Central memory CD4-positive, alpha-beta T cell (primary cell): ENCODE data around the gene MYB.
"Not testable (repeated sequence)": the region's sequence is repeated elsewhere in the genome, so short reads cannot be mapped to it uniquely, and the experiment has no call there.

Experiments used
- DNase-seq: peaks from one replicate; pipeline ENCODE4 v3.0.0; 2022

Gene MYB

DNA sequence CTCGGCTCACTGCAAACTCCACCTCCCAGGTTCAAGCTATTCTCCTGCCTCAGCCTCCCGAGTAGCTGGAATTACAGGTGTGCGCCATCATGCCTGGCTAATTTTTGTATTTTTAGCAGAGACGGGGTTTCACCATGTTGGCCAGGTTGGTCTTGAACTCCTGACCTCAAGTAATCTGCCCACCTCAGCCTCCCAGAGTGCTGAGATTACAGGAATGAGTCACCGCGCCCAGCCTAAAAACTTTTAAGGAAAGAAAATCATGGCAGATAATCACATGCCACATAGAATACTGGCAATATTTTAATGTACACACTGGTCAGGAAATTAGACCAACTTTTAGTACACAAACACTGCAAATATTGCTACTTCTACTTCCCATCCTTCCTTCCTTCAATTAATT, 16.7 kb upstream of the MYB start:
- not testable (repeated sequence) for DNase-seq

DNA sequence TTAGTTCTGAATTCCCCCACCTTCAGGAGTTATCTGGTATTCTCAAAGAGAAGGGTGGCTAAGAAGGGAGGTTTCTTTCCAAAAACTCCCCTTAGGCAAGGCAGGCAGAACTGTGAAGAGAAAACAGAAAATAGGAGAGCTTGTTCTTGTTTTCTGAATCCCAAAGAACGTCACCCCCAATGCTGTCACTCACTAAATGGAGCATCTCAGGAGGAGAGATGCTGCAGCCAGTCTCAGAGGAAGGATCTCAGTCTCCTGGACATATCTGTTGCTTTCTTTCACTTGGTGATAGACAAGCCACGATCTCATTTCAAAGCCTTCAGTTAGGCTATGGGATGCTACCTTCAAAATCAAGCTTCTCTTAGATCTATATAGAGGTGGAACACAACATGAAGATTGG, 16.1 kb upstream of the MYB start:
- DNase-seq, result no peak

DNA sequence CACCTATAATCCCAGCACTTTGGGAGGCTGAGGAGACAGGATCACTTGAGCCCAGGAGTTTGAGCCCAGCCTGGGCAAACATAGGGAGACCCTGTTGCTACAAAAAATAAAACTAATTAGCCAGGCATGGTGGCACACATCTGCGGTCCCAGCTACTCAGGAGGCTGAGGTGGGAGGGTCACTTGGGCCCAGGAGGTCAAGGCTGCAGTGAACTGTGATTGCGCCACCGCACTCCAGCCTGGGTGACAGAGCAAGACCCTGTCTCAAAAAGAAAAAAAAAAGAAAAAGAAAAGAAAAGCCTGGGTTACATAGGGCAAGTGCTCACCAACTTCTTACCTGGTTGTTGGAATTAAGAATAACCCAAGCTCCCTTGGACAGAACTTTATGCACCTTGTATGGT, 14.6 kb upstream of the MYB start:
- no peak for DNase-seq

DNA sequence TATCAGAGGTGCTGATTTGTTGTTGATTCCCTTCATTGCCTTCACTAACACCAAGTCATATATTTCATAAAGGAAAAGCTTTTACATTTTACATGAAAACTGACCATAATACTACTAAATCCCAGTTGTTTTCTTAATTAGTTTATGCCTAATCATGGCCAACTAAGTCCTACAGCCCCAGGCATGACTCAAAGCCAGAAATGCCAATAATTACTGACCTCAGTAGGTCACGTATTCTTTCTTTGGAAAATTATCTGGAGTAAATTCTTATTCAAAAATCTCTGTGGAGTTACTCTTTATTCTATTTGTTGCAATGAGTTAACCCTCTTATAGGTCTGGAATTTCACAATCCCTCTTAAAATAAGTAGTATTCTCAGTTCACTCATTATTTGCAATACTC, 13.5 kb upstream of the MYB start:
- no peak for DNase-seq

DNA sequence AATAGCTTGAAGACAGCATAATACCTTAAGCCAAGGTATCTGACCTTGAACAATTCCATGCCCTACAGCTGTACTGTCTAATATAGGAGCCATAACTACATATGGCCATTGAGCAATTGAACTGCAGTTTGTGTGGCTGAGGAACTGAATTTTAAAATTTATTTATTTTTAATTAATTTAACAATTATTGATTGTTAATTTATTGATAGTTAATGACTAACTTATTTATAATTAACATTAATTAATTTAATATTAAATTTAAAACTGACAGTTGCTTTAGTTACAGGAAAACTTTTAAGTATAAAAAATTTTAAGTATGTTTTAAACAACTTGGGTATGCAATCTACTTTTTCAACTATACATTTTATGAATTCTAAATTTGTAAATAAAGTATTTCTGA, 12.3 kb upstream of the MYB start:
- DNase-seq, result no peak

DNA sequence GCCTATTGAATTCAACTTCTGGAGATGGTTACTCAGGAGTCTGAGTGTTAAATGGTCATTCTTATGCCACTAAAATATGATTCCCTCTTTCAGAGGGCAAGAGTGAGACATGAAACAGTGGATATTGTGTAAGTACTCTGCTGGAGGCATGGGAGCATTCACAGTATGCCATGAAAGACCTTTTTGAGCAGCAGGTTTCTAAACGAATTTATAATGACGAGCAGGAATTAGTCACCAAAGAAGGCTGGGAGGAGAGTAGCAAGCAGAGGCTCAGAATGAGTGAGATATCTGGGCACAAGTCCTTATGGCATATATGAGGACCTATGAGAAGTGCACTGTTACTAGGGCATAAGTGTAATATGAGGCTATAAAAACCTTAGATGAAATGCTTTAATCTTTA, 10.9 kb upstream of the MYB start:
- DNase-seq, result no peak

DNA sequence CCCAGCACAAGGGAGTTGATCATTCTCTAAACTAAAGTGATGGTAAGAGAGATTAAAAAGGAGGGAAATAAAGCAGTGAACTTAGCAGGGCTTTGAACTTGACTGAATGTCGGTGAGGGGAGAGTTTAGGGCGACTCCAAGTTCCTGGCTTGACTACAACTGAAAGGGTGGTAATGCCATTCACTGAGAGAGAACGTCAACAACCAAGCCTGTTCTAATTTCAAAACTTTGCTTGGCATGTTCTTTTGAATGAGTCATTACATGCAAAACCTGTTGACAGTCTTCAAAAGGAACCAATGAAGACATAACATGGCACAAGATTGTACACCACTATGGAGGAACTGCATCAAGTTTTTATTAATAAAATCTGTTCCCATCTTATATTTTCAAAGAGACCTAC, 10.3 kb upstream of the MYB start:
- no peak for DNase-seq

DNA sequence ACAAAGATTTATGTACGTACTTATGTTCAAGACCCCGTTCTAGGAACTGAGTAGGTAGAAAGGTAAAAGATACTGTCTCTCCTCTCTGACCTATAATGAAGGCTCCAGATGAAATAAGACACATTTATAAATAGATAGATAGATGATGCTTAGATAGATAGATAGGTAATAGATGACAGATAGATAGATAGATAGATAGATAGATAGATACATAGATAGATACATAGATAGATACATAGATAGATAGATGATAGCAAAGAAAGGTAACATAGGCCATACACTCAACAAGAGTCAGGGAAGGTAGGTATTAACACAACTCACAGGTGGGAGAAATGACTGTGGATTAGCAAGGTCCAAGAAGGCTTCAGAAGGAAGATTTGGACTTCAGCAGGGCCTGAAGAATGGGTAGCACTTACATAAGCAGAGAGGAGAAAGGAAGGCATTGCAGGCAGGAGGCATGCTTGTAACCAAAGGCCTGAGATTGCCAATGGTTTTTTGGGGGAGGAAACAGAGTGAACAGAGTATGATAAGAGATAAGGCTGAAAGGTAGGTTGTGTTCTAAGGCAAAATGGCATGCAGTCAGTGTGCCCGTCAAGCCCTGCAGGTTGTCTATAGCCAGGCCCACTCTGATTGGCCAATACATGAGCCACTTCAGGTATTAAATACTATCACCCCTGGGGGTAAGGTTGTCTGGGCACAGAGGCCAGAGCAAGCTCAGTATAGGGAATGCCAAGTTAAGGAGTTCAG, 7.7 kb upstream of the MYB start:
- DNase-seq, result no peak

DNA sequence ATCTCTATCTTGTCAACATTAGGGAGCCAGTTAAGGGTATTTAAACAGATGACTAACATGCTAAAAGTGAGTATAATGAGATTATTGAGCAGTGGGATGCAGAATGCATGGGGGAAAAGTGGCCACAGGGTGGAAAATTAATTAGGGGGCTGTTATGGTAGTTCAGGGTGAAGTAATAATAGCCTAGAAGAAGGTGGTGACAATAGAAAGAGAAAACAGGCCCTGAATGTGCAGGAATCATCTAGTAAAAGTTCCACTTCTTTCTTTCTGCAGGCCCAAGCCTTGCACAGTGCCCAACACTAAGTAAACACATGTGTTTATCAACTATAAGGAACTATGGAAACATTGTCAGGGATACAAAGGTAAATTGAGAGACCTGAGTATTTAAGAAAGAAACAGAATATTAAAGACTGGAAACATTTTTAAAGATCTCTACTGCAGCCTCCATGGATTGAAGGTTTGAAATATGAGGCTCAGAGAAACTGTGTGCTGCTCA, 7.1 kb upstream of the MYB start:
- DNase-seq, result no peak

DNA sequence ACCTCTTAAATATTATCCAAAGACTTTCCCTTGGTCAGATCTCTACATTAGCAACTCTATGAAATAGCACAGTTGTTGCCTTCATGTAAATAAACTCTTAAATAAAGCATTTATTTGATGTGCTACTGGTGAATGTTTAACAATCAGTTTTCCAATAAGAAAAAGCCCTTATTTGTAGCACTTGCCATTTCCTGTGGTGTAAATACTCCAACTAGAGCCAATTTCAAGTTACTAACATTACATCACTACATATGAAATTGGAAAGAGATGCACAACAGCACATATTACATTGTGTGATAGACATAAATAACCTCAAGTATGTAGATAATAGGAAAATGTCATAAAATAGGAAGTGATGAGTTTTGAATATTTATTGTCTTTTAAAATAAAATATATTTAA, 5.0 kb upstream of the MYB start:
- no peak for DNase-seq

DNA sequence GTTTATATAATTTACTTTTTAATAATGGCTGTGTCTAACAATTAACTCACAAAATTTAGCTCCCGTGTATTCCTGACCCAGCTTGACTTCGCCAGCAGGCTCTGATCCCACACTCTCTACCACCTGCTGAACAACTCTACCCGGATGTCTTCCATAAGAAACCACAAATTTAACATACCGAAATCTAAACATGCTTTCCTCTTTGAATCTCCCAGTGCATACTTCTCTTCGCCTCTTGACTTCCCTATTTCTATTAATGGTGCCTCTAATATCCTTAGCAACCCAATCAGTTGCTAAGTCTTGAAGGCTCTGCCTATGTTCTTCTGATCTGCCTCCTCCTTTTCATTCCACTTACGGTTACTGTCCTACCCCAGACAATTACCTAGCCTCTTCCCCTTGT, 4.6 kb upstream of the MYB start:
- DNase-seq, result no peak

DNA sequence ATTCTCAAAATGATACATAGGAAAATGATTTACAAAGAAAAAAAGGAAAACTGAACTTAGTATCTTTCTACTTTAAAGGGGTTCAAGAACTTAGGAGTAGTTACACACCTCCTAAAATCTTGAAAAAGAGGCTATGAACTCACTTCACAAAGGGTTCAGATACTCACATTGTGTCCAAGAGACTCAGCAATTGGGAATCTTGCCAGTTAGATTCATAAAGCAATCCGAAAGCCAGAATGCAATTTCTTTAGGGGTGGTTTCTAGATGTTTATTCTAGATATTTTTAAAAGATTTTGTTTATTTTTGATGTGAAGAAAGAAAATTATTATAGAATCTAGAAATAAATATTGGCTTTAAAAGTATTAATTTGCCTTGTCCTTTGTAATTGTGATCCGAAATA, 1.7 kb upstream of the MYB start:
- no peak for DNase-seq

DNA sequence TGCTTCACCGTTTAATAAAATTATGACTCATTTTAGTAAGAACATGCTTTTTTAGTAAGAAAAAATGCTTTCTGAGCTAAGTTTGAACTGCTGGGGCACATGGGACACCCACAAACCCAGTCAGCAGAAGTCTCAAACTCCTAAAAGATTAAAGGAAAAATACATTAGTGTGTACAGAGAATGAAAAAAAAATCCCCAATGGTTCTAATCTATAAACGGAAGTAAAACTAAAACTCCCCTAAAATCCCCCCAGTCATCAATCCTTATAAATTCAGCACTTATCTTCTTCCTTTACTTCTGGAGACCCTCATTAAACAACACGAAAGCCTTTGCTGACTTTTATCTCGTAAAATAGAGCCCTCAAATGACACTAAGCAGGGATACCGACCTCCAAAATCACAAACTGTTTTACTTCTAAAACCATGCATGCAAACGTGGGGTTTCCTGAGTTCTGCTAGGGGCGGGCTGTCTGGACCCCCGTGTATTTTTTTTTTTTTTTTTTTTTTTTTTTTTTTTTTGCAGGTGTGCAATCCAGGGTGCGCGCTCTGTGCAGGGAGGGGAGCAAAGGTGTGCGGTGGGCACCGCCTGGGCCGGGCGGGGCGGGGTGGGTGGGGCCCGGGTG, 1.1 kb upstream of the MYB start:
- peak; percentile 8 for DNase-seq

DNA sequence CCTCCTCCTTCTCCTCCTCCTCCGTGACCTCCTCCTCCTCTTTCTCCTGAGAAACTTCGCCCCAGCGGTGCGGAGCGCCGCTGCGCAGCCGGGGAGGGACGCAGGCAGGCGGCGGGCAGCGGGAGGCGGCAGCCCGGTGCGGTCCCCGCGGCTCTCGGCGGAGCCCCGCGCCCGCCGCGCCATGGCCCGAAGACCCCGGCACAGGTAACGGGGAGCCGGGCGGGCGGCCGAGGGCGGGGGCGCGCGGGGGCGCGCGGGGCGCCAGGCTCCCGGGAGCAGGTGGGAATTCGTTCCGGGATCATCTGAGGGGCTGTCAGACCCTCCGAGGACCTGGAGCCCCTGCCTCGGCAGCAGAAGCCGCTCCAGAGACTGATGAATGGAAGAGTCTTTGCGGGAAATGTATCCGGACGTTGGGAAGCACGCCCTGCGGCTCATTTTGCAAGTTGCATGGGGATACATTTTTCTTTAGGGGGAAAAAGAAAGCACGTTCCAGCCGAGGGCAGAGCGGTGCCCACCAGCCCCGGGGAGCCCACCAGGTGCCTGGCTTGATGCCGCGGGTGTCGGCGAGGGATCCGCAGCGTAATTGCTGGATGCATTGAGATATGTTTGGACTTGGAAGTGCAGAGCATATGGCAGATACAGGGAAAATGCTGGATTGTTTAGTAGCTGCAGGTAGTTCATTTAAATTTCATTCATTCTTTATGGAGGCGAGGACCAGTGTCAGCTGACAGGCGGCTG, 394 bp downstream of the MYB start:
- DNase-seq, result peak; percentile 5

DNA sequence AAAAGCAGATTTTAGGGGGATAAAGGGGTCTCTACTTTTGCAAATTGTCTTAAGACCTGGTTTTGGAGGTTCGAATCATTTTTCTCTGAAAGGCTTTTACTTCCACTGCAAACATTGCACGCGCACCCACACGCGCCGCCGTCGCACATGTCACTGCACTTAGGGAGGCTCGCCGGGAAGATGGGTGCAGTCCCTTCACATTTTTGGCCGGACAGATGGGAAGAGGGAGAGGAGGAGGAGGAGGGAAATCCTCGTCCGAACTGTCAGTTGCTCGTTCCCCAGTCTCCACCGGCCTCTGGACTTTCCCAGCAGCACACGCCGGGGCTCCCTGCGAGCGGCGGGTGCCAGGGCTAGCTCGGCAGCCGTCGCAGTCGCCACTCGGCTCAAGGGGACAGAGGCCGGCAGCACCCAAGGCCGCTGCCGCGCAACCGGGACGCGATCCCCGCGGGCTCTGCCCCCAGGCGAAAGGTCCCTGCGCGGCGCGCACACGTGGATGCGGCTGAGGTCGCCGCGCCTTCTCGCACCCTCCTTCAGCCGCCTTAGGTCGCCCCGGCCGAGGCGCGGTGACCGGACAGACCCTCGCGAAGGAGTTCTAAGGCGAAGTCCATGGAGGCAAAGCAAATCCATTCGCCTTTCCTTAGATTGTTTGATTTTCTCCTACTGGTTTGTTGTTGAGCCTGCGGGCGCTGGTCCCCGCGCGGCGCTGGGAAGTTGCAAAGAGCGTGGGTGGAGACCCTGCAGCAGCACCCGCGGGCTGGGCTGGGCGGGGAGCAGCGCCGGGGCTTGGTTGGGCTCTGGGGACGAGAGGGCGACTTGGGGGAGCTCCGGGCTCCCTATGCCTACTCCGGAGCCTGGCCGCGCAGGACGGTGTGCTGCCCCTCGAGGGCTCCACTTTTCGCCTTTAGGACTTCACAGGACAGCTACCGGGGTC, 1.2 kb downstream of the MYB start:
- DNase-seq, result peak; percentile 22

DNA sequence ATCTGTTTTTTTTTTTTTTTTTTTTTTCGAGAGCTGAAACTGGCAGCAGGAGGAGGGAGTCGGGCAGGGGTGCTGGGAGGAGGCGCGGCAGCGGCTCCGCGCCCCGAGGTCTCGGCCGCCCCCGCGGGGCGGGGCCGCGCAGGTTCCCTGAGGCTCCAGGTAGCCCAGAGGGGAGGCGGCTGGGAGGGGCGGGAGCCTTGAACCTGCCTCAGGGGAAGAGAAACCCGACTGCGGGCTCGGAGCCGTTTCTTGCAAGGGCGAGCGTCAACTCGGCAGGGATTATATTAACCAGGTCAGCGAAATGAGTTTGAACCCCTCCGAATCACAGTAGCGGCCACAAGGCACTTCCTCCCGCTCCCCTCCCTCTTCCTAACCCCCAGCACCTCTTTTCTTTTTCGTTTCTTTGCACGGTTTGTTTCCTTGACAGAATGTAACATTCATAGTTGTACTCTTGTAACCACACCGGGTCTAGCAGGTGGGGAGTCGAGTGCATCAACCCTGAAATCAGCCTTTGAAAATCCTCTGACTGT, 2.0 kb downstream of the MYB start:
- peak; percentile 41 for DNase-seq

DNA sequence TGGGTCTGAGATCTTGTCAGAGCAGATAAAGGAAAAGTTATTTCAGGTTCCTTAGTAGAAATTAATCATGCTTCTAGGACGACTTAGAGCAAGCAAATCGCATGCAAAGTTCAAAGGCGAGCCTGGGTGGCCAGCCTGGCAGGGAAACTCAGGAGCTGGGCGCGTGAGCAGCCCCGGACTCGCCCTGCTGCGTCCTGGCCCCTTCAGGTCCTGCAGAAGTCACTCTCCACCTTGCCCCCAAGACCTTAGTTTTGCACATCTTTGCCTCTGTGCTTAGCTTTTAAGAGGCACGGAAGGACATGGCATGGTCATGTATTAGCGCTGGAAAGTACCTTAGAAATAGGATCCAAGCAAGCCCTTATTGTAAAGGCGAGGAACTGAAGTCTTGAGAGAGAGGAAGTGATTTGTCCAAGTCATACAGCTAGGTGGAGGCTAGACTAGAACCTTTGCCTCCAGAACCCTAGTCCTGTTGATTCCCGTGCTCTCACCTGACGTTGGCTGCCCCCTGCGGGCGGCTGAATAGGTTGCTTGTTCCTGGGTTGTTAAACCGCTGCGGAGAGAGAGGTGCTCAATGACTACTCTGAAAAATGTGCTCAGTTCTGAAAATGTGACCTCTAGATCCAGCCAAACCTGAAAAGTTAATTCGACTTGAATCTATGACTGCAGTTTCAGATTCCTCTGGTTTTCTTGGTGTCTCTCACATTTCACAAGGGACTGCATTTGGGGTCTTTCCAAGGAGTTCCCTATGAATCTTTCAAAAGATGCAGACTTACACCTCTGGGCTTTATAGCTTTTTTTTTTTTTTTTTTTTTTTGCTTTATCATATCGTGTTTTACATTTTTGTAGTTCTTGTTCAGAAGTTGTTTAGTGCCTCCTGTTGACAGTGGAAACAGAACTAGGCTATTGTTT, 2.7 kb downstream of the MYB start:
- peak; percentile 61 for DNase-seq

DNA sequence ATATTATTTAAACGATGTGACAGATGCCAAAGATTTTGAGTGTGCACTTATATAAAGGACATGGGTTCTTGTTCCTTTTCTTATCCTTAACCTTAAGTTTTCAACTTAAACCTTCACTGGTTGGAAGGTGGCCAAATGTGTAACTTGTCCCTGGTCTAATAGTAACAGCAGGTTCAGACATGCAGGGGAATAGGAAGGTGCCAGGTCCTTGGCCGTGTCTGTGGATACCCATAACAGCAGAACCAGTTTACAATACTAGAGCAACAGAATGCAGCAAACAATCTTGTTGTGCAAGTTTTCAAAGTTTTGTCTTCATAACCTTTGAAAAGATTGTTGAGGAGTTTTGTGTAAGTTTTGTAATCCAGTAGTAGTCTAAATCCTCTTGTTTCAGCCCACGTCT, 4.4 kb downstream of the MYB start:
- DNase-seq, result no peak

DNA sequence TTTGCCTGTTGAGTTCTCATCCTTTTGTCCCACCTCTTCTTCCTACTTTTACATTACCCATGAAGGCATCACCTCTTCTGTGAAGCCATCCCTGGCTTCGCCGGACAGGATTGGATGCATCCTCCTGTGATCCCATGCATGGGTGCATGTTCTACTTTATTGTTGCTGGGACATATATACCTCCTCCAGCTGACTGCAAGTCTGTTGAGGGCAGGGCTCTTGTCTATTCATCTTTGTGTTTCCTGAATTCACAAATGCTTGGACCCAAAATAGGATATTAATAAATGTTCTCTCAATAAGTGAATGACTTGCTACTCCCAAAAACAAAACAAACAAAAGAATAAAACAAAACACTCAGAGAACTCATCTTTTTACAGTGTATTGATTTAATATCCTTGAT, 5.1 kb downstream of the MYB start:
- no peak for DNase-seq

DNA sequence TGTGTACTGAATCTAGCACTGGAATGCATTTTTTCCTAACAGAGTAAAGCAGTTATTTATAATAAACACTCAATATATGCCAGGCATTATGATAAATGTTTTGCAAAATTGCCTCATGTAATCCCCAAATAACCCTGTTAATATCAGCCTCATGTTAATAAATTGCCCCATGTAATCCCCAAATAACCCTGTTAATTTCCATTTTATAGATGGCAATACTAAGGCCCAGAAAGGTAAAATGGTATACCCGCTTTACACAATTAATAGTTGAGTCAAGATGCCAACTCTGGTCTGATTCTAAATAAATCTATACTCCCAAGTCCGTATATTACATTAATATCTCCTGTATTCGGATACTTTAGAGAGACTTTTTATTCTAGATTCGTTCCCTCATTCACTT, 6.3 kb downstream of the MYB start:
- DNase-seq, result no peak

DNA sequence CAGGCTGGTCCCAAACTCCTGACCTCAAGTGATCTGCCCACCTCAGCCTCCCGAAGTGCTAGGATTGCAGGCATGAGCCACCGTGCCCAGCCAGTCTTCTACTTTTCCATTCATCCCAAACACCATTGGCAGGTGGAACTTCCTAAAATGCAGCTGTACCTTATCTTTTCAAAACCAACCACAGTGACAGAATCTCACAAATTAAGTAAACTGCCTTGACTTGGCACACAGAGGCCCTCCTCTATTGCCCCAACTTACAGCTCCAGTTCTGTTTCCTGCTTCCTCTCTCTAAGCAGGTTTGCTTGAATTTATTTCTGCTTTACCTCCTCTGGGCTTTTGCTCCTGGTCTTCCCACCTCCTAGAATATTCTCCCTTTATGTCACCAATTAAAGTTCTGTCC, 7.6 kb downstream of the MYB start:
- DNase-seq, result no peak

DNA sequence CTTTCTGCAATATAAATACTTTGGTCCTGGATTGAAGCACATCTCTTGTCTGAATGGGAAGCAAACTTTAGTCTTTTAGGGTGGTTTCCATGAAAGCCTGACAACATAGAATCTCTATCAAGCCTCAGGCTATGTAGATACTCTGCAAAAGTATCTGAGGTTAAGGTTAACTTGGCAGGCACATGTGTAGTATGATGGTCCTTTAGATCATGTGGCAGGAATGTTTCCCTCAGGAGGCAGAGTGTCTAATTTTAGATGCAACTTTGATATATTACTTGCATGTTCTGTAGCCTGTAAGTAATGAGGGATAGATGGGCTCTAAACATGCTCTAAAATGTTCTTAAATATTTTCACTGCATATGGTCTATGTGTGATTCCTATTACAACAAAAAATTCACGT, 8.2 kb downstream of the MYB start:
- no peak for DNase-seq
